Peyer's patch (tissue), 4 donors: ENCODE measurements around the gene EYA2. TPM values are rescaled to one million over a fixed set of nuclear protein-coding genes. Genes with fewer than 3 reads are reported as not detected.

Experiments
- DNase-seq, 3 donors: peaks; one replicate each; pipeline ENCODE4 v3.0.0-alpha.2; 2017 to 2019
- H3K27ac ChIP-seq, 4 donors: fragments of 200-600 bp; sonication (generic); one replicate each; pipeline ENCODE4 v1.5.1; 2016 to 2019
- H3K27me3 ChIP-seq, 2 donors: fragments of 200-600 bp; sonication (generic); one replicate each; pipeline ENCODE4 v1.5.1; 2019
- H3K36me3 ChIP-seq, 3 donors: fragments of 200-600 bp; sonication (generic); one replicate each; pipeline ENCODE4 v1.5.1; 2016 to 2019
- H3K4me1 ChIP-seq, 4 donors: fragments of 200-600 bp; sonication (generic); one replicate each; pipeline ENCODE4 v1.5.1; 2016 to 2019
- H3K4me3 ChIP-seq, 4 donors: fragments of 200-600 bp; sonication (generic); 1 replicate in 3 of 4; 2 replicates in 1 of 4; pipeline ENCODE4 v1.5.1; 2016 to 2019; ENCODE audit warnings: mild to moderate bottlenecking in 1 of 4
- H3K9me3 ChIP-seq, 4 donors: fragments of 200-600 bp; sonication (generic); one replicate each; pipeline ENCODE4 v1.5.1; 2016 to 2019; ENCODE audit warnings: mild to moderate bottlenecking in 1 of 4
- POLR2A ChIP-seq, 2 donors: fragments of 450-650 bp; IDR thresholded peaks; one replicate each; pipeline ENCODE4 v1.5.1; 2017; ENCODE audit warnings: antibody characterized with exemption in 2 of 2, mild to moderate bottlenecking in 2 of 2, moderate library complexity in 2 of 2
- total RNA-seq, 4 donors: library from RNA; depleted of rRNA; stranded (reverse); fragments of >200 nt; gene quantifications; one replicate each; pipeline ENCODE4 v1.1.0, GENCODE V29; 2016
- TF ChIP-seq, protein P1 (sequence below), 6 experiments: fragments of 450-650 bp in 4 of 6; fragments of 200-600 bp in 2 of 6; sonication (generic) in 1 of 6; IDR thresholded peaks; one replicate each; pipeline ENCODE4 v1.5.1; 2017 to 2019; ENCODE audit warnings: antibody characterized with exemption in 6 of 6, mild to moderate bottlenecking in 3 of 6, moderate library complexity in 1 of 6

The EYA2 gene
- total RNA-seq, 4 donors from 2014 or later, result 0.40 to 1.7 TPM; not detected in 2

DNA sequence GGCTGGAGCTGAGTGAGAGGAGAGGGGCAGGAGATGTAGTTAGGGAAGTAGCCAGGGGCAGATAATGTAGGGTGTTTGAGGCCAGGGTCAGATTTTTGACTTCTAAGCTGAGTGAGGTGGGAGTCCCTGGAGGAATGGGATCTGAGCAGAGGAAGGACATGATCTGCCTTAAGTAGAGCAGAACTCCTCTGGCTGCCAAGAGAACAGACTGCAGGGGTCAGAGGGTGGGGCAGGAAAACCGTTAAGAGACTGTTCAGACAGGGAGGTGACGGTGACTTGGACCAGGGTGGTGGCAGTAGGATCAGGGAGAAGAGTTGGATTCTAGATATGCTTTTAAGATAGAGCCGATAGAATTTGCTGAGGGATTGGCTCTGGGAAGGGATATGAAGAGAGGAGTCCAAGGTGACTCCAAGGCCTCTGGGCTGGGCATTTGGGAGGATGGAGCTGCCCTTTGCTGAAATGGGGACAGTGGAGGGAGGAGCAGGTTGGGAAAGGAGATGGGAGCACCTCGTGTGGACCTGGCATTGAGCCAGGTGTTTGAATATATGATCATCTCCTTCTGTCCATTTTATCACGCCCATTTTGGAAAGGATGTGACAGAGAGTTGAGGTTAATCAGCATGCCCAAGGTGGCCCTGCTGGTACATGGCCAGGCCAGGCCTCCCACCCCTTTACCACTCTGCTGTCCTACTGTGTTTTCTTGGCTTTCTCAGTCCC, 18.8 kb downstream of the EYA2 start:
- Histone ChIP-seq H3K27me3 (no peaks in the 10 kb centered on the region), H3K36me3 (no peaks in the 10 kb centered on the region), H3K9me3 (no peaks in the 10 kb centered on the region), H3K4me3 (no peak overlapping the region), H3K4me1 (no peaks in the 10 kb centered on the region), H3K27ac (no peak overlapping the region)
- TF ChIP-seq, protein P1, sequence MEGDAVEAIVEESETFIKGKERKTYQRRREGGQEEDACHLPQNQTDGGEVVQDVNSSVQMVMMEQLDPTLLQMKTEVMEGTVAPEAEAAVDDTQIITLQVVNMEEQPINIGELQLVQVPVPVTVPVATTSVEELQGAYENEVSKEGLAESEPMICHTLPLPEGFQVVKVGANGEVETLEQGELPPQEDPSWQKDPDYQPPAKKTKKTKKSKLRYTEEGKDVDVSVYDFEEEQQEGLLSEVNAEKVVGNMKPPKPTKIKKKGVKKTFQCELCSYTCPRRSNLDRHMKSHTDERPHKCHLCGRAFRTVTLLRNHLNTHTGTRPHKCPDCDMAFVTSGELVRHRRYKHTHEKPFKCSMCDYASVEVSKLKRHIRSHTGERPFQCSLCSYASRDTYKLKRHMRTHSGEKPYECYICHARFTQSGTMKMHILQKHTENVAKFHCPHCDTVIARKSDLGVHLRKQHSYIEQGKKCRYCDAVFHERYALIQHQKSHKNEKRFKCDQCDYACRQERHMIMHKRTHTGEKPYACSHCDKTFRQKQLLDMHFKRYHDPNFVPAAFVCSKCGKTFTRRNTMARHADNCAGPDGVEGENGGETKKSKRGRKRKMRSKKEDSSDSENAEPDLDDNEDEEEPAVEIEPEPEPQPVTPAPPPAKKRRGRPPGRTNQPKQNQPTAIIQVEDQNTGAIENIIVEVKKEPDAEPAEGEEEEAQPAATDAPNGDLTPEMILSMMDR (IDR thresholded peaks at IDR 0.05), result no peak
- no peak for TF ChIP-seq POLR2A (IDR thresholded peaks at IDR 0.05)
- no peak for DNase-seq

DNA sequence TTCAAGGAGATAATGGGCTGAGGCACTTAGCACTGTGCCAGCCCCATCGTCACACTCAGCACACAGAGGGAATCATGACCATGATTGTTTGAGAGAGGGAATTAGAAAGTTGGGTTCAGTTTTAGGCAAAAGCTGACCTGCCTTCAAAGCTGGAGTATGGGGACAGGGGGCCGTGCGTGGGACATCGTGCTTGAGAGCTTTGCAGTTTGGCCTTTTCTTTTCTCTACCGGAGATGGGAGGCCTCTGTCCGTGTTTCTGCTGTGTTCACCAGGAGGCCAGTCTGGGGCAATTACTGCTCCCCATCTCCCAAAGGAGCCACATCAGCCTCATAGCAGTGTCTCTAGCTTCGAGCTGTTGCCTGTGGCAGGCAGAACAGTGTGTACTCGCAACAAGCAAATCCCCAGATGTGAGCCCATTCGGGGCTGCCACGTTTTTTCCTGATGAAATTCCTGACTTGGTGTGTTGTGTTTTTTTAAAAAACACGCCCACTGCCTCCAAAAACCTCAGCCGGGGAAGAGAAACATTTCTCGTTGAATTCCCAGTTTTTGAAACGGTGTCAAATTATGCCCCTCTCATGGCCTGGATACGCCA, 20.2 kb downstream of the EYA2 start:
- TF ChIP-seq, protein P1 (IDR thresholded peaks at IDR 0.05), result no peak
- TF ChIP-seq POLR2A (IDR thresholded peaks at IDR 0.05), result no peak
- Histone ChIP-seq H3K27ac (no peak overlapping the region), H3K4me3 (no peak overlapping the region), H3K27me3 (no peaks in the 10 kb centered on the region), H3K4me1 (no peaks in the 10 kb centered on the region), H3K36me3 (no peaks in the 10 kb centered on the region), H3K9me3 (no peaks in the 10 kb centered on the region)
- DNase-seq, result no peak

DNA sequence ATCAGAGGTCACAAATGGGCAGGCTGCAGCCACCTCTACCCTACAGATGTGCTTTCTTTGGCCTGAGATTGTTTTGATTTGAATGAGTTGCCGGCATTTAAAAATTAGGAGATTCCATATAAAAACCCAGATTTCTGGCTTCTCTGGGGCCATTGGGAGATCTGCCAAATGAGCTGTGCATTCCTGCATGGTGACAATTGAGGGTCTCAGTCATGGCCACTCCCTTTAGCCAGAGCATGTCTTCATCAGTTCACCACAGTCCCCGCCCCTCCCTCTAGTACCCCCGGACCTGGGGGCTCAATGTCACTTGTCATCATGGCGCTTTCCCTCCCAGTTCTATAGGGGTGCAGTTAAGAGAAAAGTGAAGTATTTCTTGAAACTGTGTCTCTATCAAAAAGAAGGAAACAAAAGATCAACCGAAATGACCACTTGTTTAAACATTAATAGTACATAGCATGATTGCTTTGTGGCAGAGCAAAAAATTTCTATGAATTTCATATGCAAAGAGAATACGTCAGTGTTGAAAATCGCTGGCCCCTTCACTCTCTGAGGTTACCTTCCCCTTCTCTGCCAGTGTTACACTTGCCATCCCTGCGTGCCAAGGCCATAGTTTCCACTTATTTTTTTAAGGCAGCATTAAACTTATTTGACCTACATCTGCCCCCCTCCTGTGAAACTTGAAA, 21.1 kb downstream of the EYA2 start:
- H3K4me1 ChIP-seq, result no peaks in the 10 kb centered on the region
- no peak overlapping the region for H3K27ac ChIP-seq
- no peak for DNase-seq
- H3K27me3 ChIP-seq, result no peaks in the 10 kb centered on the region
- no peaks in the 10 kb centered on the region for H3K9me3 ChIP-seq
- H3K36me3 ChIP-seq, result no peaks in the 10 kb centered on the region
- H3K4me3 ChIP-seq, result no peak overlapping the region
- TF ChIP-seq POLR2A (IDR thresholded peaks at IDR 0.05), result no peak
- TF ChIP-seq, protein P1 (IDR thresholded peaks at IDR 0.05), result no peak

DNA sequence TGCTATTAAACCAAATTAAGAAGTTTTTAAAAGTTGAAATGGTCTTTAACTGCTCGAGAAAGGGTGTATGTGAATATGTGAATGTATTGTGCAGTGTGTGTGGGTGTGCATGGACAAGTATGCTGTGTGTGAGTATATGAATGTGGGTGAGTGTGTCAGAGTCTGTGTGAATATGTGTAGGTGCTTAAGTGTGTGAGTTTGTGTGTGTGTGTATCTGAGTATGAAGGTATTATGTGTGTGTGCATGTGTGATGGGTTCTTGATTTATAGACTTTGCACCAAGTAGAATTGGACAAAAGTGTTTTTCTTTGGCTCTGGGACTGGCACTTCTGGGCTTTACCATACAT, 21.6 kb downstream of the EYA2 start:
- Histone ChIP-seq H3K9me3 (no peaks in the 10 kb centered on the region), H3K4me1 (no peaks in the 10 kb centered on the region), H3K36me3 (no peaks in the 10 kb centered on the region), H3K4me3 (no peak overlapping the region), H3K27ac (no peak overlapping the region), H3K27me3 (no peaks in the 10 kb centered on the region)
- no peak for DNase-seq
- TF ChIP-seq, protein P1 (IDR thresholded peaks at IDR 0.05), result no peak
- TF ChIP-seq POLR2A (IDR thresholded peaks at IDR 0.05), result no peak

DNA sequence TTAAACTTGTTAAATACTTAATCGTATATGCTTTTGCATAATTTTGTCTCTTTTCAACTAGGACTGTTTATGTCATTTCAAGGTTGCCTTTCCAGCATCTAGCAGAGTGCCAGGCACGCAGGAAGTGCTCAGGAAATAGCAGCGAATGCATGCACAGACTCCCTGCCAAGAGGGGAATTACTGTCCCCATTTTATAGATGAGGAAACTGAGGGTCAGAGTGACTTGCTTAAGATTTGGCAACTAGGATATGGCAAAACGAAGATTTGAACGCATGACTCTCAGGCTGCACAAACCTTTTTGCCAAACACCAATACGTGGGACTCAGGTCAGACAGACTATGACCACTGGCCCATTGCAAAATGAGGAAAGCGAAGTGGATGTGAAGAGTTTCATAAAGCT, 22.5 kb downstream of the EYA2 start:
- TF ChIP-seq POLR2A (IDR thresholded peaks at IDR 0.05), result no peak
- TF ChIP-seq, protein P1 (IDR thresholded peaks at IDR 0.05), result no peak
- H3K27ac ChIP-seq, result no peak overlapping the region
- H3K9me3 ChIP-seq, result no peaks in the 10 kb centered on the region
- H3K36me3 ChIP-seq, result no peaks in the 10 kb centered on the region
- no peaks in the 10 kb centered on the region for H3K4me1 ChIP-seq
- no peak for DNase-seq
- no peaks in the 10 kb centered on the region for H3K27me3 ChIP-seq
- H3K4me3 ChIP-seq, result no peak overlapping the region
